Activated CD8-positive, alpha-beta memory T cell treated with anti-CD3 and anti-CD28 coated beads for 1 hour (primary cell): ENCODE results near the gene SOBP.

Experiments
- DNase-seq, 2 donors: peaks; one replicate each; pipeline ENCODE4 v3.0.0-alpha.2; 2020; ENCODE audit warnings: low read depth in 1 of 2; ENCODE audit errors: extremely low read depth in 1 of 2

The SOBP gene

DNA sequence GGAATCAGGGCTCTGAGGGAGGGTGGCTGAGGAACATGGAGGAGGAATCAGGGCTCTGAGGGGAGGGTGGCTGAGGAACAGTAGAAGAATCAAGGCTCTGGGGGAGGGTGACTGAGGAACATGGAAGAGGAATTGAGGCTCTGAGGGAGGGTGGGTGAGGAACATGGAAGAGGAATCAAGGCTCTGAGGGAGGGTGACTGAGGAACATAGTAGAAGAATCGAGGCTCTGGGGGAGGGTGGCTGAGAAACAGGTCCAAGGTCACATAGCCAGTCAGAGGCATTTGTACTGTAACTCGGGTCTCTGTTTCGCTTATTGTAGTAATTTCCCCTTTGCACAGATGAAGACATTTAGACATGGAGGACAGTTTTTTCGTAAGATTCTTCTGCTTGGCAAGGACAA, 164.8 kb downstream of the SOBP start:
- DNase-seq = no peak

DNA sequence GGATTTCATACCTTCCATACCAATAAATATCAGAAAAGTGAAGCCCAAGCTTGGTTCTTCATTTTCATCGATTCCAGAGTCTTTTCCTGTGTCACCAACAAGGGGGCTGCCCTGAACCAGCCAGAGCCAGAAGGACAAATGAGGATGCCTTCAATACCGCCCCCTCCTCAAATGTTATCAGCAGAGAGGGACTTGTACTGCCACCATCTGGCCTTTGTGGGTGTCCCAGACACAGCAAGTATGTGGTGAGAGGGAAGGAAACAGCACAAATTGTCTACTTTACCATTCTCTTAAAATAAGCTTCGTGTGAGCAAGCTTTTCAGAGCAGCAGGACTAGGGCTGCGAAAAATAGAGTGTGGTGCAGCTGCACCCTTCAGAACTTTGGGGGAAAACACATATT, 165.3 kb downstream of the SOBP start:
- DNase-seq = no peak

DNA sequence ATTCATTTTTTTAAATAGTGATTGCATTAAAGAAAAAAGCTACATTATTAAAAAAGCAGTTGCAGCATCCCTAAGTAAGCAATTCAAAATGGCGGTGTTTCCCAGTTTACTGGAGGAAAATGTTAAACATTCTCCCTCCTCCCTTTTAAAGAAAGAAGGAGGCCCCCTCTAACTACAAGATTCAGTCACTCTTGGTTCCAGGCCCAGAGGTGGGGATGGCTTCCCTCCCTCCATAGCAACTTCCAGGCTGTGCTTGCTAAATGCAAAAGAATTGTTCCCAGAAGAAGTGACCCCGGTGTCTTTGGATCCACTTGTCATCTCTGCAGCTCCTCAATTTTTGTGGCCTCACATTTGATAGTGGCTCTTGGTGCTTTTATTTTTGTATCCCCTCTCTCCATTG, 165.9 kb downstream of the SOBP start:
- DNase-seq = no peak

DNA sequence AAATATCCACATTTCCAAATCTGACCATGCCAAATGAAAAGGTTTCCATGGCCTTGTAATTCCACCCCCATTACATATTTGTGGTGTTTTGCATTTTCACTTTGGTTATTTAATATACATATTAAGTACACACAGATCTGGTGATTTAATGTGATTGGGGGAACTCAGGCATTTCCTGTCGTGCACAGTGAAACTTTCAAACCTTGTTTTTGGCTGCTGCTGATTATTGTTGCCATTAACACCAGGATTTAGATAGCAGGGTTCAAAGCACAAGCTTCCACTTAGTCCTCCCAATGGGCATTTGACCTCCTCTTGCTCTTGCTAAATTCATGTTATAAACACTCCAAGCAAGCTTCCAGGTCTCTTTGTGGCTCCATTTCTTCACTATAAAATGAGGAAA, 166.5 kb downstream of the SOBP start:
- DNase-seq = no peak

DNA sequence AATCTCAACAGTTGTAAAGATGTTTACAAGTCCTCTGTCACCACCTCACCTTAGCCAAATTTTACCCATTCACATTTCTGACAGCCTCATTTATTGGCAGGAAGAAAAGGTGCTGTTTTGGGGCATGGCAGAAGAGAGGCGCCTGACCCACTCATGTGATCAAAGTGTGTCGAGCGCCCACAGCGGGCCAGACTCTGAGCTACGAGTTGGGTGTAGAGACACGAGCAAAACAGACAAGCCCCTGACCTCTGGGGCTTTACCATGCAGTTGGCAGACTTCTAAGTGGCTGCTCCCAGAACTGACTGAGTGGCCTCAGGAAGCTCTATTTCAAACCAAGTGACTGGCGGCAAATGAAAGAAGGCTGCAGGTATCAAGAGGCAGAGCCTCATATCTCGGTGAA, 167.0 kb downstream of the SOBP start:
- no peak for DNase-seq

DNA sequence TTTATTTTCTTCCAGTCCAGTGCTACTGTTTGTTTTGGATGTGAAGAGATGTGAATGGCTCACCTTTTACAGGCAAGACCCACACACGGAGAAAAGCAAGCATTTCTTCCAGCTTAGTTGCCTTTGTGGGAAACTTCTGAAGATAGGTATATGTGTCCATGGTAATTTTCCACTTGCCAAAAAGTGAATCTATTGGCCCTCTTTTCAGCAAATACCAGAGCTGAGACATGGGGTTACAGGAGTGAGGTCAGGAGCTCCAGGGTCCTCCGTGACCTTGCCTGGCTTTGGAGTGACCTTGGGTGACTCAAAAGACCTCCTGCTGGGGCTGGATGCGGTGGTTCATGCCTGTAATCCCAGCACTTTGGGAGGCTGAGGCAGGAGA, 167.4 kb downstream of the SOBP start:
- no peak for DNase-seq

DNA sequence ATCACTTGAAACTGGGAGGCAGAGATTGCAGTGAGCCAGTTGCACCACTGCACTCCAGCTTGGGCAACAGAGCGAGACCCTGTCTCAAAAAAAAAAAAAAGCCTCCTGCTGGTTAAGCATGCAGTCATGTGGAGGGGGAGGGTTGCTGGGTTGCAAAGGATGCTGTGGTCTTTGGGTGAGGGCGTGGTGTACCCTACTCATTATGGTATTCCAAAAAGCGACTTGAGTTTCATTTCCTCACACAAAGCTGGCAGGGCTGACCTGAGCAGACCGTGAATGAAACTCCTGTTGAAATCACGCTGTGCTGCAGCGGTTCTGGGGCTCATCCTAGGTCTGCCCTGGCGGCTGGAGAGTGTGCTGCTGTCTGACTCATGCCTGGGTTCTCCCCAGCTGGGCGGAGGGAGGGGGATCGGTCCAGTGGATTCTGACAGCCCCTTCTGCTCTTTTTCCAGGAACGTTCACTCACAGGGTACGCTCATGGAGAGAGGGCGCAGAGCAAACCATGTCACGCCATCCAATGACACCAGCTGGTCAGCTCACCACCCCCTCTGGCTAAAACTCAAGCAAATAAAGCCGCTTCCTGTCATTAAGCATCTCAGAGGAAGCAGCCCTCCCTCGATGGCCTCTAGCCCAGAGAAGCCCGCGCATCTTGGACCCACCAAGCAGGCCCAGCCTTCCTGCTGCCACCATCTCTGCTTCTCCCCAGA, 168.0 kb downstream of the SOBP start:
- DNase-seq = no peak

DNA sequence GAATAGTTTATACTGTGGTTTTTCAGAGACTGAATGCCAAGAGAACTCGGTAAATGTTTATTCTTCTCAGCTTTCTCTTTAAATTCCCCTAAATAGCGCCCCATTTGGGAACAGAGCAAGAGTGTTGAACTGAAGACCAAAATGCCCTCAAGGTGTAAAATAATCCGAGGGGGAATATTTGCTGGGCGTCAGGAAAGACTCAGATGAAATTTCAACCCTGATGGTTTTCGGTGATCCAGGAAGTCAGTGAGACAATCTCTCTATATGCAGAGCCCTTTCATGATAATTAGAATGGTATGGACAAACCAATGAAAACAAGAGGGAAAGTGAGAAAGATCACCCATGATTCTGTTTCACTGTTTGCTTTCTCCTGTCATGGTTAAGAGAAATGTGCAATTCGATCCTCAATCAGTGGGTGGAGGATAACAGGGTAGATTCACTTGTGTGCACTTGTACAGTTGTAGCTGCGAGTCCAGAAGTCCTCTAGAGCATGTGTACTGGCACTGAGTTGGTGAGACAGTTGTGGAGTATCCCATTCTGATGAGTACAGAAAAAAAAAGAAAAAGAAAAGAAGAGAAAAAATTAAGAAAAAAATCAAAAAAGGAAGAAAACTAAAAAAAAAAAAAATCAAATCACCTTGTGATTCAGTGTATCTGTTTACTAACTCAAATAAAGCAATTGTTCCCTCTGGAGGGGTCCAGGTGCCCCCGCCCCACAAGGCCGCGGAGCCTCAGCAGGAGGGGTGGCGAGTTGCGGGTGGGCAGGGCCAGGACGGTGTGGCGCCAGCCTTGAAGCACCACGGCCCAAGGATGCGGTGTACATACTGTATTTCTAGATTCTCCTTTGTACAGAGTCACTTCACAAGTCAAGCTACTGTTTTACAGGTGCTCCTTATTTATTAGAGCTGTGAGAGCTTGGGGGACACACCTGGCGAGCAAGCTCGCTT, 169.3 kb downstream of the SOBP start:
- no peak for DNase-seq

DNA sequence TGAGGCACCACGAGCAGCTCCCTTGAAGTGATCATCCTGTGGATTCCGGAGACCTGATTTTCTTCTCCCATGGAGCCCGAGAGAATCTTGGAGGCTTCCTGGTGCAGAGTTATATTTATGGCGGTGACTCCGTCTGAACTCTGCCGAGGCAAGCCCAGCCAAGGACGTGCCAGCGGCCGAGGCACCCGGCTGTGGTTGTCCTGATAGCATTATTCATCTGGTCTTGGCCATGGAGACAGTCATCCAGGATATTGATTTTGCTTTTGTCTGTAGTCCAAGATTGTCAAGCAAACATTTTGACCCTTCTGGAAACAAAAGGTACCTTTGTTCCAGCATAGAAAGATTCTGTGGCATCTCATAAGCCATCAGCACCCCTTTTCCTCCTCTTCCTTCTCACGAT, 170.9 kb downstream of the SOBP start:
- no peak for DNase-seq

DNA sequence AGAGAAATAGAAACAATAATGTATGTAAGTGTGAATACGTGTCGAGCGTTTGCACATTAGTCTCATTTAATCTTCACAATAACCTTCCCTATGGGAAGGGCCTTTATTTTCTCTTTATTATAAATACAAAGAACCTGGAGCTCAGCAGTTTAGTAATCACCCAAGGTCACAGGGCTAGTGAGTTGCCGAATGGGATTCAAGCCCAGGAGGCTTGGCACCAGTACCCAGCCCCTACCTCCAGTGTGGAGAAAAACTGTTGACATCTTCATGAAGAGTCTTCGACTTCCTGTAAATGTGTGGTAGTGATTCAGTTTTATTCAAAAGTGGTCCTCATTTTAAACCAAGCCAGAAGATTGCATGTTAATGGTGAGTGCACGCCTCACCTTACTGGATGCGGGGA, 171.4 kb downstream of the SOBP start:
- no peak for DNase-seq

DNA sequence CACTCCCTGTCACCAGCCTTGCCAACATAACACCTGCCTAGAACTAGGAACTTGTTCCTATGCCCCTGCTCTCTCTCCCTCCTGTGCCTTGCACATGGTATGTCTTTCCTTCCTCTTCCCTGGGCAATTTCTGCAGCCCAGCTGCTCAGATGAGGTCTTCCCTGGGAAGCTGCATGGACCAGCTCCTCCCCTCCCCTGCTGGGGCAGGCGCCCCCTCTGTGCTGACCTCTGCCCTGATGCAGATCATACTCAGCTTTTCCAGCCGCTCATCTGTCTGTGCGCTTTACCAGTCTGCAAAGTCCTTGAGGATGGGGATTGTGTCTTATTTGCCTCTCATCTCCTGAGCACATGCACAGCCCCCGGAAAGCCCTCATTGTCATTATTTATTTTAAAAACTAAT, 172.4 kb downstream of the SOBP start:
- no peak for DNase-seq

DNA sequence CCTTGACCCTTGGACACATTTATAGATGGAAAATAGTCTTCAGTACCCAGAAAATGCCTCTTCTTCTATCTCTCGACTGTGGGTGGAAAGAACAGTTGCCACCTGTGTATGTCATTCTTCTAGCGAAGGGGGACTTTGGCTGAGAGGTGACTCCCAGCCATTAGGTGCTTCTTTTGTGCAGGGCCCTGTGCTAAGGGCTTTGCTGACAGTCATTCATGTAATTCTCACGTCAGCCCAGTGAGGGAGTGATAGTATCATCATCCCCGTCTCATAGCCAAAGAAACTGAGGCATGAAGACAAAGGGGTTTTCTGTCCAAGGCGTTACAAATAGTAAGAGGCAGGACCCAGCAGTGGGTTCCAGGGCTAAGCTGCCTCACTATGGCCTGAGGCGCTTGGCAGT, 173.4 kb downstream of the SOBP start:
- DNase-seq = no peak

DNA sequence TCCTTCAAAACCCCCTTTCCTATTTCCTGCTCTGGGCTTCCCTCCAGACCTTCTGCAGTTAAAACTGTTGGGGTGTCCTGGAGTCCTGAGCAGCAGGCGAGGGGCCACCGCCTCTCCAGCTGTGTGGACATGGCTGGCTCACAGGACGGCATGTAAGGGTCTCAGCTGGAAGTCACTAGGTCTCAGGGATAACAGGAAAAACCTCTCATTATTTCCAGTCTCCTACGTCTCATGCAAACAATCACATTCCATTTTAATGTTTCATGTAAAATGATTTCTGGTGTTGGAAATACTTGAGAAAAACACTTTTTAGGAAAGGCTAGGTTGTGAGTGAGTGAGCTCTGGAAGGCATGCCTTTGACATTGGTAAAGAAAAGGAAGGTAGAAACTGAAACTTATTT, 175.5 kb downstream of the SOBP start:
- DNase-seq = no peak

DNA sequence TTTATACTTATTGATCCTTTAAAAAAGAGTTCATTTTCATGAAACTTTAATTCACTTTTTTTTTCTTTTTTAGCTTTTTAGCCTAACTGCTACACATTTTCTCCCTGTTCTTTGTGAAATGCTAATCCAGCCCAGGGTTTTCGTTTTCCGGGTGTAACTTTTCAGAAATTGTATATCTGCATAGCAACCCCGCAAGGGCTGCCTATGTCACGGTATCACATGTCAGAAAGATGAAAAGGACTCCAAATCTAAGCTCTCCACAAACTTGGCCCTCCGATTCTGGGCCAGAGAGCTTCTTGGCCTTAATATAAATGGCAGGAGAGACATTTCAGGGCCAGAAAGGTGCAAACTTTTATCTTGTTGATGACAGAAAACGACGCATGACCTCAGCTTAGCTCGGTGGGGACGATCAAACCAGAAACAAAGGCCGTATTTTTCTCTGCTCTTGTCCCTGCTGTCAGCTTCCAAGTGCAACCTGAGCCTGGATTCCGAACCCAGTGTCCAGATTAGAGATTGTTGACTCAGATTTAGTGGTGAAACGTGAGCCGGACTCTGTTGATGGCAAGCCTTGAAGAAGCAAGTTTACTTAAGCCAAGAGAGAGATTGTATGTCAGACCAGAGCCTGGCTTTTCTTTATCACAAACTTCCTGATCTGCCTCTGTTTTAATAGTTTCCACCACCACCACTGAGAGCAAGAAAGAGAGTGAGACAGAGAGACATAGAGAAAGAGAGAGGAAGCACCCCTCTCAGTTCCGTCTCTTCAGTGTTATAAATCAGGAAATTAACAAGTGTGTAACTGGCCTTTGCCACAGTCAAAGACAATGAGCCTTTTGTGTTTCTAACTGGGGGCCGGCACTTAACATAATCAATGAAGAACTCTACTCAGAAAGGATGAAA, 176.4 kb downstream of the SOBP start:
- no peak for DNase-seq

DNA sequence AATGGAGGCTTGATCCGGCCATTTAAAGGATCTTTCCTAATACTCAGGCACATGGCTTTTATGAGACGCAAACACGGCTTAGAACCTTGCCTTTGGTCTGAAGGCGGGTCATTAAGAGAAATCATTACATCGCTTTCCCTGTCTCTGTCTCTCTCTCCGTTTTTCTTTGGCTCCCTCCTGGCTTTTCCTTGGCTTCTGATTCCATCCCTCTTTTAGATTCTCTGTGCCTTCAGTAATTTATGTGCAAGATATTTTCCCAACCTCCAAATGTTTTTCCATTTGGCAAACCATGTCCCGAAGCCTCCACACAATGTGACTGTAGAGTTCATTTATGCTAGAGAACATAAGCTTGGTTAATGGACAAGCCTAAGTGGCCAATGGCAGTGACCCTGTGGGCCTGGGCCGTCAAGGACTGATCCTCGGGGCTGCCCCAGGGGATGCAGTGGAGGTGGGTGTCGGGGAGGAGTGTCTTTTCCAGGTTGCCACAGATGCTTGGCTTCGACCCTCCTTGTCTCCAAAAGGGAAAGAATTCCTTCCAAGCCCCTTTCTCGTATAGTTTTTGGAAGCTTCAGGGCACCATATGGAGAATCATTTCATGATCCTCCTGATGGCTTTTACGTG, 177.2 kb downstream of the SOBP start:
- no peak for DNase-seq

DNA sequence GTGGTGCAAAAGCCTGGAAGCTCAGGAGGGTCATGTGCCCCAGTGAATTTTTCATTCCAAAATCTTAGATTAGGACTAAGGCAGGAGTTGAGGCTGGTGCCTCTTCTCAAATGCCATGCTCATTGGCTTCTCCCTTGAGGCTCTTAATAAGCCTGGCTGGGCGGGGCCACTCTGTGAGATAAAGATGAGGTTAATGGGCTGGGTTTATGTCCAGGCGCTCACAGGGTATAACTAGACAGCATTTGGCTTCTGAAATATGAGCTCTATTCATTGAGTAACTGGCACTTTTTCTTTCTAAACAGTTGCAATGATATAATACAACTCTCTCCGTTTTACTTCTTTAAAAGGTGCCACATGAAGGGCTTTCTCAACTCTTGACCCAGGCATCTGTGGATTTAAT, 177.9 kb downstream of the SOBP start:
- DNase-seq = no peak

DNA sequence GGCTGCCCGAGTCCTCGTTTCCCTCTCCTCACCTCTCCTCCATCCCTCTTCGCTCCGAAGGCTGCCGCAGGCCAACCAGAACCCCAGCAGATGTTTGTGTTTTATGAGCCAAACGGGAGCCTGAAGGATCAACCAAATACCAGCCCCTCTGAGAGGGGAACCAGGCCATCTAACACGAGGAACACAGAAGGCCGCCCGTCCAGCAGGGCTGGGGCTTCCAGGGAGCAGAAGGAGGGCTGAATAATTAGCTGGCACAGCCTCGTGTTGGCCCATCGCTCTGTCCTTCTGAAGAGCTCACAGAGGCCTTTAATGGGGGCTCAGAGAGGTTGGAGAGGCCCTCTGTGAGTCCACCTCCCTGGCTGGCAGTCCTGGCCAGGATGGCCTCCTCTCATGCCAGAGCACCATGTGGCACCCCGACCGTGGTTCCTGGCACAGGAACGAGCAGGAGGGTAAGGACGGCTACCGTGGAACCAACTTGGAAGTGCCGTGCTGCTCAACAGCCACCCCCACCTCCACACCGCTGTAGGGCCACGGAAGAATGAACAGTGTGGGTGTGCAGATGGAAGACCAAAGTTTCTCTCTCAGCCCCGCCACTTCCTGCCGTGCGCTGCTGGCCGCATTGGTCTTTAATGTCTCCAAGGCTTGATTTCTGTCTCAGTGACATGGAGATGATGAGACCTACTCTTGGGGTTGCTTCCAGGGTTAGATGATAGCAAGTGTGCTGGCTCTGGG, 179.0 kb downstream of the SOBP start:
- no peak for DNase-seq

DNA sequence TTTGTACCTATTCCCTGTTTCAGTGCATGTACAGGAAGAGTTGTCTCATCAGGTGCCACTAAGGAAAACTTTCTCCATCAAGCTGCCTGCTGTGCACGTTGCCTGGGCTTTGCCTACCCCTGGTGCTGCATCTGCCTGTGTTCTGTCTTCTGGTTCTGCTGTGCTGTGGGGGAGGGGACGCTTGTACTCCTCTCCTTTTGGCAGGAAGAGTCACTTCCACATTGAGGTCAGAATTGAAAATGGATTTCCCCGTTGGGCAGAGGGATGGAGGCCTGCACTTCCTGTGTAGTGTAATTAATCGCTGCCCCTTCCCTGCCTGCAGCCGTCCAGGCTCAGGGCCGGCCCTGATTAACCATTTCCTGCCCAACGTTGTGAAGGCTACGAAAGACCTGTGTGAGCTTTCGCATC, 180.9 kb downstream of the SOBP start:
- no peak for DNase-seq

DNA sequence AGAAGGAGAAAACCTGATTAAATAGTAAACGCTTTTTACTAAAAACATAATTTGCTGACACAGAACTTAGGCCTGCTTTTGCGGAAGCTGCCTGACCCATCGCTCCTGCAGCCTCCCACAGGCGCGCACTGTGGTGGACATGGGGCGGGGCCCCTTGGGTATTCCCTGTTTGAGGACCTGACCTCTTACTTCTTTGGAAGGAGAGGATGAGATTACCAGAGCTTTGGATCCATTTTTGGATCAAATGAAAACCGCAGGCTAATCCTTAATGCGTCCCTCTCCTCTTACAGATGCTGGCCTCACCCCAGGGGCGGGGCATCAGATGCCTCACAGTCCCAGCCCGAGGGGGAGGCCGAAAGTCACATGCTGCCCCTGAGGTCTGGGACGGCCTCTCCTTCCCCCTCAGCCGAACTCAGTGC, 183.2 kb downstream of the SOBP start:
- DNase-seq = no peak
